Adrenal gland (tissue), 5 donors: ENCODE results near the gene EMC1.

Experiments used
- POLR2A ChIP-seq, 2 donors: fragments of 450-650 bp; IDR thresholded peaks; one replicate each; pipeline ENCODE4 v1.6.1; 2017; ENCODE audit warnings: antibody characterized with exemption in 2 of 2, mild to moderate bottlenecking in 2 of 2, moderate library complexity in 1 of 2
- TF ChIP-seq, protein P1 (sequence below), 6 experiments: fragments of 450-650 bp in 4 of 6; fragments of 200-600 bp in 2 of 6; sonication (generic) in 1 of 6; IDR thresholded peaks; 1 replicate in 5 of 6; 2 replicates in 1 of 6; pipeline versions ENCODE4 v1.5.1 to v1.8.0; 2016 to 2021; ENCODE audit warnings: antibody characterized with exemption in 6 of 6, mild to moderate bottlenecking in 2 of 6, moderate library complexity in 1 of 6
- donor health status: DM: no; HTN: no; CAD: no.

DNA sequence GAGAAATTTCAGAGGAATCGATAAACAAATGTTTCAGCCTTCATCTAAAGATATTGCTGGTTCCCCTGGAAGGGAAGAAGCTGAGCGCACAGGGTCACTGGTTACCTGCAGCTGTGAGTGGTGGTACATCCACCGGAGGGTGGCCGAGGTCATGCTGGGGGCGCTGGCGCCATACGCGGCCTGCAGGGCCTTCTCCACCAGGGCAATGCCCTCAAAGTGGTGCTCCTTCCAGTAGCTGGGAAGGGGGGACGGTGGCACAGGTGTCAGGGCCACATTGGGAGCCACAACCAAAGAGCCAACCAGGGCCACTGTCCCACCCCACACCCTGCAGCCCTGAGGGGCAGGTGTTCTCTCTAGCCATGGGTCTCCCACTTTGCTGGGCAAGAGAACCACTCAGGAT is 32.6 kb upstream of the EMC1 start:
- TF ChIP-seq POLR2A (IDR thresholded peaks at IDR 0.05) = no peak
- TF ChIP-seq, protein P1, sequence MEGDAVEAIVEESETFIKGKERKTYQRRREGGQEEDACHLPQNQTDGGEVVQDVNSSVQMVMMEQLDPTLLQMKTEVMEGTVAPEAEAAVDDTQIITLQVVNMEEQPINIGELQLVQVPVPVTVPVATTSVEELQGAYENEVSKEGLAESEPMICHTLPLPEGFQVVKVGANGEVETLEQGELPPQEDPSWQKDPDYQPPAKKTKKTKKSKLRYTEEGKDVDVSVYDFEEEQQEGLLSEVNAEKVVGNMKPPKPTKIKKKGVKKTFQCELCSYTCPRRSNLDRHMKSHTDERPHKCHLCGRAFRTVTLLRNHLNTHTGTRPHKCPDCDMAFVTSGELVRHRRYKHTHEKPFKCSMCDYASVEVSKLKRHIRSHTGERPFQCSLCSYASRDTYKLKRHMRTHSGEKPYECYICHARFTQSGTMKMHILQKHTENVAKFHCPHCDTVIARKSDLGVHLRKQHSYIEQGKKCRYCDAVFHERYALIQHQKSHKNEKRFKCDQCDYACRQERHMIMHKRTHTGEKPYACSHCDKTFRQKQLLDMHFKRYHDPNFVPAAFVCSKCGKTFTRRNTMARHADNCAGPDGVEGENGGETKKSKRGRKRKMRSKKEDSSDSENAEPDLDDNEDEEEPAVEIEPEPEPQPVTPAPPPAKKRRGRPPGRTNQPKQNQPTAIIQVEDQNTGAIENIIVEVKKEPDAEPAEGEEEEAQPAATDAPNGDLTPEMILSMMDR (IDR thresholded peaks at IDR 0.05) = no peak
